ENCODE results near the gene NEDD4. TPM values are rescaled to one million over a fixed set of nuclear protein-coding genes. Genes with fewer than 3 reads are reported as not detected.

The NEDD4 gene
- polyA plus RNA-seq, 2 of the 4 experiments (the other 2 are of a cell fraction) = 56.4 to 78.8 TPM

DNA sequence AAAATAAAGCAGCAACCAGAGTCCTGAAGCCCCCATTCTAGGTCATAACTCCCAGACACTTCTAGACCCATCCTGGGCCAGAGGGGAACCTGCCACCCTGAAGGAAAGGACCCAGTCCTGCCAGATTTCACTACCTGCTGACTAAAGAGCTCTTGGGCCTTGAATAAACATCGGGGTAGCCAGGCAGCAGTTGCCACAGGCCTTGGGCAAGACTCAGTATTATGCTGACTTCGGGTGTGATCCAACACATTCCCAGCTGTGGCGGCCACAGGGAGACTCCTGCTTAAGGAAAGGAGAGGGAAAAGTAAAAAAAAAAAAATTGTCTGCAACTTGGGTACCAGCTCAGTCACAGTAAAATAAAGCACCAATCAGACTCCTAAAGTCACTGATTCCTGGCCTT is 23.8 kb downstream of the NEDD4 start:
- ATAC-seq = peak; percentile 13 to 49; a peak in 3 of 6 replicates
- DNase-seq (ENCODE audit: low read depth in 1 of 2, low spot score in 1 of 2) = no peak
- Histone ChIP-seq H3K4me1 (no peaks in the 10 kb centered on the region), H3K27ac (no peak overlapping the region), H3K9me3 (no peaks in the 10 kb centered on the region), H3K4me2 (no peak overlapping the region), H3K4me3 (no peak overlapping the region)
- FAIRE-seq = no peak
- ChIA-PET CTCF (no interaction called here), POLR2A (no interaction called here)
- TF ChIP-seq EHMT2 (IDR thresholded peaks at IDR 0.05; ENCODE audit: low read depth) (no peak), BHLHE40 (IDR thresholded peaks at IDR 0.05; ENCODE audit: low read depth, low read length) (no peak), RFX5 (IDR thresholded peaks at IDR 0.05) (no peak), RAD21 (conservative IDR thresholded peaks at IDR 0.05 in 1 of 2, IDR thresholded peaks at IDR 0.05 in 1 of 2) (no peak), CBX8 (IDR thresholded peaks at IDR 0.05) (no peak), KDM5A (IDR thresholded peaks at IDR 0.05) (no peak), RNF2 (IDR thresholded peaks at IDR 0.05; ENCODE audit: borderline replicate concordance, low read depth) (no peak), JUN (IDR thresholded peaks at IDR 0.05) (no peak), GATA3 (IDR thresholded peaks at IDR 0.05; ENCODE audit: borderline replicate concordance) (no peak)
- WGBS (ENCODE audit: missing lambda C conversion rate) = 73% methylated on average over 3 of the region's 3 CpGs

DNA sequence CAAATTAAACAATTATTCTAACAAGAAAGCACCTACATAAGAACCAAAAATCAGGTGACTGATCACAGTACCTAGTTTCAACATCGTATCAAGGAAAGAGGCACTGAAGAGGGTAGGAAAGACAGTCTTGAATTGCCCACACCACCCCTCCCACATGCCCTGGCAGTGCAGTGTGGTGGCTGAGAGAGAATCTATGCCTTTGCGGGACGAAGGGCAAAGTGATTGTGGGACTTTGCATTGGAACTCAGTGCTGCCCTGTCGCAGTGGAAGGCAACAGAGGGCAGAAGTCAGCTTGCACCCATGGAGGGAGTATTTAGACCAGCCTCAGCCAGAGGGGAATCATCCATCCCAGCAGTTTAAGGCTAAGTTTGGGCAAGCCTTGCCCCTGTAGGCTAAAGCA is 24.5 kb downstream of the NEDD4 start:
- CTCF ChIA-PET = no interaction called here
- H3K9me3 ChIP-seq = no peaks in the 10 kb centered on the region
- FAIRE-seq (no peak), DNase-seq (ENCODE audit: low read depth in 1 of 2, low spot score in 1 of 2) (no peak), ATAC-seq (peak in 1 of 2 experiments; percentile 42; a peak in 3 of 6 replicates)
- no peaks in the 10 kb centered on the region for H3K4me1 ChIP-seq
- no peak overlapping the region for H3K27ac ChIP-seq
- H3K4me3 ChIP-seq = no peak overlapping the region
- no peak for TF ChIP-seq HEYL (CRISPR knock-in tag; IDR thresholded peaks at IDR 0.05)
- TF ChIP-seq POLR2A (IDR thresholded peaks at IDR 0.05; ENCODE audit: low read length) = no peak
- no peak for TF ChIP-seq MAFK (IDR thresholded peaks at IDR 0.05; ENCODE audit: partially characterized antibody)
- TF ChIP-seq ZSCAN20 (CRISPR knock-in tag; IDR thresholded peaks at IDR 0.05) = no peak
- TF ChIP-seq CEBPB (IDR thresholded peaks at IDR 0.05) = no peak
- TF ChIP-seq MYC (IDR thresholded peaks at IDR 0.05; ENCODE audit: borderline replicate concordance, low read length) = no peak
- TF ChIP-seq RARB (CRISPR knock-in tag; IDR thresholded peaks at IDR 0.05) = no peak
- TF ChIP-seq TFCP2L1 (CRISPR knock-in tag; IDR thresholded peaks at IDR 0.05) = no peak
- TF ChIP-seq KDM5A (IDR thresholded peaks at IDR 0.05) = no peak
- no peak for TF ChIP-seq HOXB5 (CRISPR knock-in tag; IDR thresholded peaks at IDR 0.05)
- no peak for TF ChIP-seq NFE2L2 (conservative IDR thresholded peaks at IDR 0.05; ENCODE audit: low read length)
- no peak for TF ChIP-seq FOSB (CRISPR knock-in tag; IDR thresholded peaks at IDR 0.05)
- TF ChIP-seq, protein P1, sequence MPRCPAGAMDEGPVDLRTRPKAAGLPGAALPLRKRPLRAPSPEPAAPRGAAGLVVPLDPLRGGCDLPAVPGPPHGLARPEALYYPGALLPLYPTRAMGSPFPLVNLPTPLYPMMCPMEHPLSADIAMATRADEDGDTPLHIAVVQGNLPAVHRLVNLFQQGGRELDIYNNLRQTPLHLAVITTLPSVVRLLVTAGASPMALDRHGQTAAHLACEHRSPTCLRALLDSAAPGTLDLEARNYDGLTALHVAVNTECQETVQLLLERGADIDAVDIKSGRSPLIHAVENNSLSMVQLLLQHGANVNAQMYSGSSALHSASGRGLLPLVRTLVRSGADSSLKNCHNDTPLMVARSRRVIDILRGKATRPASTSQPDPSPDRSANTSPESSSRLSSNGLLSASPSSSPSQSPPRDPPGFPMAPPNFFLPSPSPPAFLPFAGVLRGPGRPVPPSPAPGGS (IDR thresholded peaks at IDR 0.05) = no peak
- TF ChIP-seq, protein P2, sequence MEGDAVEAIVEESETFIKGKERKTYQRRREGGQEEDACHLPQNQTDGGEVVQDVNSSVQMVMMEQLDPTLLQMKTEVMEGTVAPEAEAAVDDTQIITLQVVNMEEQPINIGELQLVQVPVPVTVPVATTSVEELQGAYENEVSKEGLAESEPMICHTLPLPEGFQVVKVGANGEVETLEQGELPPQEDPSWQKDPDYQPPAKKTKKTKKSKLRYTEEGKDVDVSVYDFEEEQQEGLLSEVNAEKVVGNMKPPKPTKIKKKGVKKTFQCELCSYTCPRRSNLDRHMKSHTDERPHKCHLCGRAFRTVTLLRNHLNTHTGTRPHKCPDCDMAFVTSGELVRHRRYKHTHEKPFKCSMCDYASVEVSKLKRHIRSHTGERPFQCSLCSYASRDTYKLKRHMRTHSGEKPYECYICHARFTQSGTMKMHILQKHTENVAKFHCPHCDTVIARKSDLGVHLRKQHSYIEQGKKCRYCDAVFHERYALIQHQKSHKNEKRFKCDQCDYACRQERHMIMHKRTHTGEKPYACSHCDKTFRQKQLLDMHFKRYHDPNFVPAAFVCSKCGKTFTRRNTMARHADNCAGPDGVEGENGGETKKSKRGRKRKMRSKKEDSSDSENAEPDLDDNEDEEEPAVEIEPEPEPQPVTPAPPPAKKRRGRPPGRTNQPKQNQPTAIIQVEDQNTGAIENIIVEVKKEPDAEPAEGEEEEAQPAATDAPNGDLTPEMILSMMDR (IDR thresholded peaks at IDR 0.05) = no peak
- no peak for TF ChIP-seq ZC3H11A (IDR thresholded peaks at IDR 0.05)
- TF ChIP-seq, protein P3, sequence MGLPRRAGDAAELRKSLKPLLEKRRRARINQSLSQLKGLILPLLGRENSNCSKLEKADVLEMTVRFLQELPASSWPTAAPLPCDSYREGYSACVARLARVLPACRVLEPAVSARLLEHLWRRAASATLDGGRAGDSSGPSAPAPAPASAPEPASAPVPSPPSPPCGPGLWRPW (IDR thresholded peaks at IDR 0.05) = no peak
- no peak overlapping the region for H3K4me2 ChIP-seq
- POLR2A ChIA-PET = no interaction called here
- WGBS (ENCODE audit: missing lambda C conversion rate) = 94% methylated on average over 4 of the region's 4 CpGs

DNA sequence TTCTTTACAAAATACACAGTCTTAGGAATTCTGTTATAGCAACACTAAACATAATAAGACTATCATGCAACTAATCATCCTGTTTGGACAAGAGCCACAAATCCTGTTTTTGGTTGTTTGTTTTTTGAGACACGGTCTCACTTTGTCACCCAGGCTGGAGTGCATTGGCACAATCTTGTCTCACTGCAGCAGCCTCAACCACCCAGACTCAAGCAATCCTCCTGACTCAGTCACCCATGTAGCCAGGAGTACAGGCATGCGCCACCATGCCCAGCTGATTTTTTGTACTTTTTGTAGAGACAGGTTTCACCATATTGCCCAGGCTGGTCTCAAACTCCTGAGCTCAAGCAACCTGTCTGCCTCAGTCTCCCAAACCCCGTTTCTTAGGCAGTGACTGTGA is 28.3 kb downstream of the NEDD4 start:
- no peaks in the 10 kb centered on the region for H3K9me3 ChIP-seq
- no peak for FAIRE-seq
- CTCF ChIA-PET = no interaction called here
- TF ChIP-seq HOXB13 (CRISPR knock-in tag; IDR thresholded peaks at IDR 0.05; ENCODE audit: low read depth) (no peak), POLR2A (IDR thresholded peaks at IDR 0.05; ENCODE audit: low read length) (no peak), RCOR1 (IDR thresholded peaks at IDR 0.05; ENCODE audit: low read depth, low read length) (no peak), JUN (IDR thresholded peaks at IDR 0.05) (no peak), KDM1A (IDR thresholded peaks at IDR 0.05; ENCODE audit: low read depth) (no peak), GATA3 (IDR thresholded peaks at IDR 0.05; ENCODE audit: borderline replicate concordance) (no peak), MYC (IDR thresholded peaks at IDR 0.05; ENCODE audit: borderline replicate concordance, low read length) (no peak), RNF2 (IDR thresholded peaks at IDR 0.05; ENCODE audit: borderline replicate concordance, low read depth) (no peak), CBX8 (IDR thresholded peaks at IDR 0.05) (no peak), CHD4 (IDR thresholded peaks at IDR 0.05; ENCODE audit: borderline replicate concordance) (no peak)
- TF ChIP-seq, protein P4, sequence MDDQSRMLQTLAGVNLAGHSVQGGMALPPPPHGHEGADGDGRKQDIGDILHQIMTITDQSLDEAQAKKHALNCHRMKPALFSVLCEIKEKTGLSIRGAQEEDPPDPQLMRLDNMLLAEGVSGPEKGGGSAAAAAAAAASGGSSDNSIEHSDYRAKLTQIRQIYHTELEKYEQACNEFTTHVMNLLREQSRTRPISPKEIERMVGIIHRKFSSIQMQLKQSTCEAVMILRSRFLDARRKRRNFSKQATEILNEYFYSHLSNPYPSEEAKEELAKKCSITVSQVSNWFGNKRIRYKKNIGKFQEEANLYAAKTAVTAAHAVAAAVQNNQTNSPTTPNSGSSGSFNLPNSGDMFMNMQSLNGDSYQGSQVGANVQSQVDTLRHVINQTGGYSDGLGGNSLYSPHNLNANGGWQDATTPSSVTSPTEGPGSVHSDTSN (IDR thresholded peaks at IDR 0.05) = no peak
- TF ChIP-seq, protein P5, sequence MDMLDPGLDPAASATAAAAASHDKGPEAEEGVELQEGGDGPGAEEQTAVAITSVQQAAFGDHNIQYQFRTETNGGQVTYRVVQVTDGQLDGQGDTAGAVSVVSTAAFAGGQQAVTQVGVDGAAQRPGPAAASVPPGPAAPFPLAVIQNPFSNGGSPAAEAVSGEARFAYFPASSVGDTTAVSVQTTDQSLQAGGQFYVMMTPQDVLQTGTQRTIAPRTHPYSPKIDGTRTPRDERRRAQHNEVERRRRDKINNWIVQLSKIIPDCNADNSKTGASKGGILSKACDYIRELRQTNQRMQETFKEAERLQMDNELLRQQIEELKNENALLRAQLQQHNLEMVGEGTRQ (IDR thresholded peaks at IDR 0.05) = no peak
- TF ChIP-seq, protein P3 (IDR thresholded peaks at IDR 0.05) = no peak
- TF ChIP-seq, protein P6, sequence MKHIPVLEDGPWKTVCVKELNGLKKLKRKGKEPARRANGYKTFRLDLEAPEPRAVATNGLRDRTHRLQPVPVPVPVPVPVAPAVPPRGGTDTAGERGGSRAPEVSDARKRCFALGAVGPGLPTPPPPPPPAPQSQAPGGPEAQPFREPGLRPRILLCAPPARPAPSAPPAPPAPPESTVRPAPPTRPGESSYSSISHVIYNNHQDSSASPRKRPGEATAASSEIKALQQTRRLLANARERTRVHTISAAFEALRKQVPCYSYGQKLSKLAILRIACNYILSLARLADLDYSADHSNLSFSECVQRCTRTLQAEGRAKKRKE (CRISPR knock-in tag; IDR thresholded peaks at IDR 0.05; ENCODE audit: low read depth) = no peak

More for the DNA sequence above, 28.3 kb downstream of the NEDD4 start:
- POLR2A ChIA-PET = no interaction called here
- WGBS (ENCODE audit: missing lambda C conversion rate) = 88% methylated on average over 3 of the region's 3 CpGs
- Histone ChIP-seq H3K4me2 (no peak overlapping the region), H3K4me3 (no peak overlapping the region), H3K4me1 (no peaks in the 10 kb centered on the region), H3K27ac (no peak overlapping the region)
- no peak for ATAC-seq
- no peak for DNase-seq (ENCODE audit: low read depth in 1 of 2, low spot score in 1 of 2)

All from A549 (cell line).